ENCODE results near the gene HCLS1.

The HCLS1 gene

GRCh38 chr3:121670676-121671075, 10.0 kb upstream of the HCLS1 start:
- no peak overlapping the region for H3K4me3 ChIP-seq (replicated peaks; ENCODE audit: low read depth, low read length)
- TF ChIP-seq CTCF (IDR thresholded peaks at IDR 0.05; ENCODE audit: low read length, missing control alignments), result no peak
- DNase-seq (ENCODE audit: low read depth), result no peak

- no peak for TF ChIP-seq CTCF (IDR thresholded peaks at IDR 0.05; ENCODE audit: low read length, missing control alignments)
- no peak overlapping the region for H3K4me3 ChIP-seq (replicated peaks; ENCODE audit: low read depth, low read length)
- DNase-seq (ENCODE audit: low read depth), result no peak
Measured at GRCh38 chr3:121667333-121667732, 6.6 kb upstream of the HCLS1 start.

- no peak for TF ChIP-seq CTCF (IDR thresholded peaks at IDR 0.05; ENCODE audit: low read length, missing control alignments)
- no peak overlapping the region for H3K4me3 ChIP-seq (replicated peaks; ENCODE audit: low read depth, low read length)
- DNase-seq (ENCODE audit: low read depth), result no peak
Measured at GRCh38 chr3:121665488-121665887, 4.8 kb upstream of the HCLS1 start.

GRCh38 chr3:121663171-121663847, 2.6 kb upstream of the HCLS1 start:
- no peak overlapping the region for H3K4me3 ChIP-seq (replicated peaks; ENCODE audit: low read depth, low read length)
- TF ChIP-seq CTCF (IDR thresholded peaks at IDR 0.05; ENCODE audit: low read length, missing control alignments), result no peak
- no peak for DNase-seq (ENCODE audit: low read depth)

GRCh38 chr3:121662742-121663141, 2.0 kb upstream of the HCLS1 start:
- DNase-seq (ENCODE audit: low read depth), result no peak
- H3K4me3 ChIP-seq (replicated peaks; ENCODE audit: low read depth, low read length), result no peak overlapping the region
- TF ChIP-seq CTCF (IDR thresholded peaks at IDR 0.05; ENCODE audit: low read length, missing control alignments), result no peak

- no peak for DNase-seq (ENCODE audit: low read depth)
- H3K4me3 ChIP-seq (replicated peaks; ENCODE audit: low read depth, low read length), result no peak overlapping the region
- no peak for TF ChIP-seq CTCF (IDR thresholded peaks at IDR 0.05; ENCODE audit: low read length, missing control alignments)
Measured at GRCh38 chr3:121661376-121661775, 673 bp upstream of the HCLS1 start.

- DNase-seq (ENCODE audit: low read depth), result no peak
- no peak for TF ChIP-seq CTCF (IDR thresholded peaks at IDR 0.05; ENCODE audit: low read length, missing control alignments)
- no peak overlapping the region for H3K4me3 ChIP-seq (replicated peaks; ENCODE audit: low read depth, low read length)
Measured at GRCh38 chr3:121659586-121659985, 1.1 kb downstream of the HCLS1 start.
